CD4-positive, alpha-beta T cell (primary cell): ENCODE data around the gene ARVCF. TPM values are rescaled to one million over a fixed set of nuclear protein-coding genes. Genes with fewer than 3 reads are reported as not detected.

Experiments
- ATAC-seq: fragments of 200-7000 bp; cut with Tn5 transposase; one replicate; pipeline ENCODE4 v1.10.0; 2022; ENCODE audit warnings: mild to moderate bottlenecking; ENCODE audit not compliant: poor library complexity
- CTCF ChIA-PET: fragments of 350-600 bp; sonication (Branson Sonifier 250); formaldehyde crosslinking; loops from one replicate; lab custom pipeline; 2021; ENCODE audit warnings: antibody characterized with exemption, inconsistent platforms; lab: Charles Lee
- POLR2A ChIA-PET: fragments of 350-600 bp; sonication (Branson Sonifier 250); formaldehyde crosslinking; loops from one replicate; lab custom pipeline; 2021; ENCODE audit warnings: antibody characterized with exemption, inconsistent platforms; lab: Charles Lee
- DNase-seq, 14 experiments: peaks; one replicate each; pipeline ENCODE4 v3.0.0-alpha.2; 2013 to 2020; ENCODE audit warnings: mixed read lengths in 2 of 14
- H3K27ac ChIP-seq, 2 donors: one replicate each; pipeline versions ENCODE4 v1.5.1 to v1.7.0; 2013; ENCODE audit warnings: low read length in 2 of 2, low read depth in 1 of 2, mild to moderate bottlenecking in 1 of 2
- H3K27me3 ChIP-seq, 2 experiments: 1 replicate in 1 of 2; 2 replicates in 1 of 2; pipeline versions ENCODE4 v1.6.1 to v1.7.0; 2013; ENCODE audit warnings: low read length in 2 of 2, control low read depth in 1 of 2, mild to moderate bottlenecking in 1 of 2, moderate library complexity in 1 of 2; ENCODE audit not compliant: insufficient read depth in 2 of 2, control insufficient read depth in 1 of 2
- H3K36me3 ChIP-seq: one replicate; pipeline ENCODE4 v1.6.1; 2013; ENCODE audit warnings: low read length, control low read depth; ENCODE audit not compliant: insufficient read depth
- H3K4me1 ChIP-seq: one replicate; pipeline ENCODE4 v1.6.1; 2013; ENCODE audit warnings: low read length, control low read depth; ENCODE audit not compliant: insufficient read depth
- H3K4me3 ChIP-seq: one replicate; pipeline ENCODE4 v1.5.1; 2013; ENCODE audit warnings: mild to moderate bottlenecking, low read length, moderate library complexity
- H3K9me3 ChIP-seq, 2 experiments: 1 replicate in 1 of 2; 2 replicates in 1 of 2; pipeline versions ENCODE4 v1.6.1 to v1.7.0; 2013; ENCODE audit warnings: low read length in 2 of 2, mild to moderate bottlenecking in 2 of 2, control low read depth in 1 of 2, moderate library complexity in 1 of 2; ENCODE audit not compliant: control insufficient read depth in 1 of 2, insufficient read depth in 1 of 2
- H3K27ac Mint-ChIP-seq: one replicate; pipeline ENCODE4 v1.8.0; 2020; ENCODE audit warnings: mixed read lengths
- H3K27me3 Mint-ChIP-seq: one replicate; pipeline ENCODE4 v1.8.0; 2021; ENCODE audit warnings: mixed read lengths
- H3K36me3 Mint-ChIP-seq: one replicate; pipeline ENCODE4 v1.8.0; 2021; ENCODE audit warnings: low read depth, mixed read lengths
- H3K4me1 Mint-ChIP-seq: one replicate; pipeline ENCODE4 v1.8.0; 2021; ENCODE audit warnings: low read depth, mixed read lengths
- H3K4me3 Mint-ChIP-seq: one replicate; pipeline ENCODE4 v1.8.0; 2020; ENCODE audit warnings: mild to moderate bottlenecking, mixed read lengths
- H3K9me3 Mint-ChIP-seq: one replicate; pipeline ENCODE4 v1.8.0; 2020; ENCODE audit warnings: mixed read lengths
- intact Hi-C, 2 experiments: fragments of 100-400 bp; cut with DNase I in 1 of 2; cut with micrococcal nuclease in 1 of 2; formaldehyde crosslinking; loops; one replicate each; pipeline versions ENCODE4 v1.15.1 to v1.9.0; 2023 to 2025; cut with DNase I, micrococcal nuclease
- total RNA-seq, 174 experiments: library from RNA in 2 of 174; stranded (reverse) in 2 of 174; gene quantifications; one replicate each; pipeline ENCODE4 v1.2.3 and lab custom pipeline; 2021 to 2026
- TF ChIP-seq, protein P1 (sequence below): fragments of 200-600 bp; IDR thresholded peaks from one replicate; pipeline ENCODE4 v1.8.0; 2022; ENCODE audit warnings: antibody characterized with exemption, mild to moderate bottlenecking

The ARVCF gene
- total RNA-seq, 2 experiments from 2014 or later: 2.2 to 2.5 TPM

DNA sequence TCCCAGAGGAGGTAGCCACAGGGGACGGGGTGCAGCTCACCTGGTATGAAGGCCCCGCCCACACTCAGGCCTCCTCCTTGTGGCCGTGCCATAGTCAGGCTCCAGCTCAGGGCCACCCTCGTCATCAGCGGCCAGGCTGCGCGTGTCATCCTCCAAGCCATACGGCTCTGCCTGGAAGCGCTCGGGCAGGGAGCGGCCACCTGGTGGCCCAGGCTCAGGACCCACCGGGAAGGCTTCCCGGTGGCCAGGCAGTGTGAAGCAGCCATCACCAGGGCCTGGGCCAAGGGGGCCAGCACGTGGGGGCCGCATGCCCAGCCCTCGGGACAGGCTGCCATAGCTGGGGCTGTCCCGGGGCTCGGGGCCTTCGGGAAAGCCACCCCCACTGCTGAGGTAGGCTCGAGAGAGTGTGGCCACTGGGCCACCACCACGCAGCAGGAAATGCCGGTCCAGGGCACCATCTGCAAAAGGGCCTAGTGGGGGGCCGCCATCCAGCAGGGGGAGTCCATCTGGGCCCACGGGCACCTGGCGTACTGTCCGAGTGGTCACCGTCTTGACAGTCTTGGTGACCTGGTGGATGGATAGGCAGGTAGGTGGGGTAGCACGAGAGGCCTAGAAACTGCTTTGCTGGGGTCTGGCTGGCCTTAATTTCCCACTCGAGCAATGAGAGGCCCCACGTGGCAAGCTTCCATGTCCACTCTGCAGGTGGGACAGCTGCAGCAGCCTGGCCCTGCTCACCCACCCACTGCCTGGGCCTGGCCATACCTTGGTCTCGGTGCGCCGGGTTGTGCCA is 35.3 kb downstream of the ARVCF start:
- Mint-ChIP-seq H3K27me3 (no peaks in the 10 kb centered on the region), H3K27ac (no peak overlapping the region), H3K4me1 (no peaks in the 10 kb centered on the region), H3K36me3 (no peaks in the 10 kb centered on the region), H3K4me3 (no peak overlapping the region), H3K9me3 (no peaks in the 10 kb centered on the region)
- intact Hi-C loops: no loop called here
- Histone ChIP-seq H3K4me3 (no peak overlapping the region), H3K27me3 (peaks cover 0 to 2% of the 10 kb centered on the region in 2 experiments), H3K4me1 (peaks cover 5% of the 10 kb centered on the region), H3K36me3 (no peaks in the 10 kb centered on the region), H3K27ac (no peak overlapping the region), H3K9me3 (no peaks in the 10 kb centered on the region)
- ChIA-PET CTCF (no interaction called here), POLR2A (interaction anchor here (0.5 kb wide), 1 partner anchor 69 kb away, joined by 3 read pairs; no protein-coding TSS in a partner anchor)
- ATAC-seq: no peak
- TF ChIP-seq, protein P1, sequence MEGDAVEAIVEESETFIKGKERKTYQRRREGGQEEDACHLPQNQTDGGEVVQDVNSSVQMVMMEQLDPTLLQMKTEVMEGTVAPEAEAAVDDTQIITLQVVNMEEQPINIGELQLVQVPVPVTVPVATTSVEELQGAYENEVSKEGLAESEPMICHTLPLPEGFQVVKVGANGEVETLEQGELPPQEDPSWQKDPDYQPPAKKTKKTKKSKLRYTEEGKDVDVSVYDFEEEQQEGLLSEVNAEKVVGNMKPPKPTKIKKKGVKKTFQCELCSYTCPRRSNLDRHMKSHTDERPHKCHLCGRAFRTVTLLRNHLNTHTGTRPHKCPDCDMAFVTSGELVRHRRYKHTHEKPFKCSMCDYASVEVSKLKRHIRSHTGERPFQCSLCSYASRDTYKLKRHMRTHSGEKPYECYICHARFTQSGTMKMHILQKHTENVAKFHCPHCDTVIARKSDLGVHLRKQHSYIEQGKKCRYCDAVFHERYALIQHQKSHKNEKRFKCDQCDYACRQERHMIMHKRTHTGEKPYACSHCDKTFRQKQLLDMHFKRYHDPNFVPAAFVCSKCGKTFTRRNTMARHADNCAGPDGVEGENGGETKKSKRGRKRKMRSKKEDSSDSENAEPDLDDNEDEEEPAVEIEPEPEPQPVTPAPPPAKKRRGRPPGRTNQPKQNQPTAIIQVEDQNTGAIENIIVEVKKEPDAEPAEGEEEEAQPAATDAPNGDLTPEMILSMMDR: no peak
- DNase-seq: no peak

DNA sequence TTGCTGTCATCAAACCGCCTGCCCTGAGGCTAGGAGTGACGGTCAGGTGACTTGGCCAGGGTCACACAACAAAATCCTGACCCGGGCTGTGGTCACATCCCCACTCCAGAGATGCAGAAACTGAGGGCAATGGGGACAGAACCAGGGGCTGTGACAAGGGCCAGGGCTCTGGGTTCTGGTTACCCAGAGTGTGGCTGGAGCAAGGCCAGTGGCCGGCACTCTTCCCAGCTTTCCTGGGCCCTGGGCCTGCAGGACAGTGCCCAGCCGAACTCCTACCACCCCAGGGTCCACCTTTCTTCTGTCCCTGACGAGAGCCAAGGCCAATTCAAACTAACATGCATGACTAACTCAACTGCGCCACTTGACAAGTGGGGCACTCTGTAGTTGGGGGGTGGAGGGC is 35.9 kb downstream of the ARVCF start:
- intact Hi-C loops: no loop called here
- ATAC-seq (no peak), DNase-seq (no peak)
- peaks cover 0 to 2% of the 10 kb centered on the region in 2 experiments for H3K27me3 ChIP-seq
- TF ChIP-seq, protein P1: no peak
- H3K4me3 ChIP-seq: no peak overlapping the region
- H3K36me3 Mint-ChIP-seq: no peaks in the 10 kb centered on the region
- no peaks in the 10 kb centered on the region for H3K36me3 ChIP-seq
- H3K27ac Mint-ChIP-seq: no peak overlapping the region
- H3K4me1 Mint-ChIP-seq: no peaks in the 10 kb centered on the region
- H3K27me3 Mint-ChIP-seq: no peaks in the 10 kb centered on the region
- no peaks in the 10 kb centered on the region for H3K4me1 ChIP-seq
- H3K27ac ChIP-seq: no peak overlapping the region
- no peaks in the 10 kb centered on the region for H3K9me3 Mint-ChIP-seq
- no peak overlapping the region for H3K4me3 Mint-ChIP-seq
- H3K9me3 ChIP-seq: no peaks in the 10 kb centered on the region
- POLR2A ChIA-PET: no interaction called here
- CTCF ChIA-PET: no interaction called here

DNA sequence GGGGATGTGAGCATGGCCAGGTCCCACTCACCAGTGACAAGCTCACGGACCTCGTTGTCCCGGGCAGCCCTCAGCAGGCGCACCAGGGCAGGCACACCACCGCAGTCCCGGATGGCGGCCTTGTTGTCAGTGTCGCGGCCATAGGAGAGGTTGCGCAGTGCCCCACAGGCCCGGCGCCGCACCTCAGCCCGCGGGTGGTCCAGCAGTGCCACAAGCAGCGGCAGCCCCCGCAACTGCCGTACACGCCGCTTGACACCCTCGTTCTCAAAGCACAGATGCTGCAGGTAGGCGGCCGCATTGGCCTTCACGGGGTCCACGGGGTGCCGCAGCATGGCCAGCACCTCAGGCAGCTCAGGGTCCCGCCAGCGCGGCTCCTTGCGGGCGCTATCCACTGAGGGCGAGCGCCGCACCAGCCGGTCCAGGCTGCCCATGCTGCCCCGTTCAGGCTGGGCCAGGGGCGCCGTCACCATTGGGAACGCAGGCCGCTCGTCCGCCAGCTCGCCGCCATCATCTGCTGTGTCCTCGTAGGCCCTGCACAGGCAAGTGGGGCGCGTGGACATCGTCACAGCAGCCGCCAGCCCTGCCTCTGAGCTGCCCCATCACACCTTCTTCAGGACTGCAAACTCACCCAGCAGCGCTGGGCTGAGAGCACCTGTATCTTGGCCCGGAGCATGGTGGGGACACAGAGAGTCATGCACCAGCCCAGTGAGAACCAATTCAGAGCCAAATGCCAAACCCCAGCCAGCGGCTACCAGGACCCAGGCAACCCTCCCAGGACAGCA is 36.7 kb downstream of the ARVCF start:
- no peaks in the 10 kb centered on the region for H3K36me3 Mint-ChIP-seq
- ChIA-PET CTCF (no interaction called here), POLR2A (no interaction called here)
- H3K9me3 ChIP-seq: no peaks in the 10 kb centered on the region
- H3K27ac Mint-ChIP-seq: no peak overlapping the region
- no peaks in the 10 kb centered on the region for H3K4me1 ChIP-seq
- H3K4me3 ChIP-seq: no peak overlapping the region
- TF ChIP-seq, protein P1: no peak
- H3K36me3 ChIP-seq: no peaks in the 10 kb centered on the region
- H3K27me3 Mint-ChIP-seq: no peaks in the 10 kb centered on the region
- no peak overlapping the region for H3K27ac ChIP-seq
- DNase-seq (no peak), ATAC-seq (no peak)
- no peak overlapping the region for H3K4me3 Mint-ChIP-seq
- H3K4me1 Mint-ChIP-seq: peaks cover 3% of the 10 kb centered on the region
- intact Hi-C loops: no loop called here
- no peaks in the 10 kb centered on the region for H3K9me3 Mint-ChIP-seq
- H3K27me3 ChIP-seq: no peaks in the 10 kb centered on the region
